ENCODE results near the gene SLC9B2.
"Not testable (repeated sequence)": the region's sequence is repeated elsewhere in the genome, so short reads cannot be mapped to it uniquely, and the experiment has no call there.

SLC9B2 gene

GRCh38 chr4:103018391-103019307 lies 57.9 kb downstream of the SLC9B2 start:
- no peak for DNase-seq

GRCh38 chr4:103012551-103012950 lies 64.0 kb downstream of the SLC9B2 start:
- no peak for DNase-seq

- no peak for DNase-seq
Observed at GRCh38 chr4:103012060-103012459, 64.5 kb downstream of the SLC9B2 start.

GRCh38 chr4:103011378-103012025 lies 65.1 kb downstream of the SLC9B2 start:
- no peak for DNase-seq

- no peak for DNase-seq
Observed at GRCh38 chr4:103010804-103011203, 65.8 kb downstream of the SLC9B2 start.

GRCh38 chr4:103008875-103009729 lies 67.5 kb downstream of the SLC9B2 start:
- DNase-seq = peak in 1 of 2 experiments; percentile 44

GRCh38 chr4:103002551-103002950 lies 74.0 kb downstream of the SLC9B2 start:
- DNase-seq = no peak

GRCh38 chr4:102994803-102995202 lies 81.8 kb downstream of the SLC9B2 start:
- DNase-seq = no peak

GRCh38 chr4:102993985-102994384 lies 82.6 kb downstream of the SLC9B2 start:
- not testable (repeated sequence) for DNase-seq

GRCh38 chr4:102988429-102989020 lies 88.0 kb downstream of the SLC9B2 start:
- no peak for DNase-seq

- no peak for DNase-seq
Observed at GRCh38 chr4:102981005-102981404, 95.6 kb downstream of the SLC9B2 start.
